ENCODE results near the gene EMC7. TPM values are rescaled to one million over a fixed set of nuclear protein-coding genes. Genes with fewer than 3 reads are reported as not detected.
A peak's percentile ranks its signal among the peaks of the same experiment; 100 is the strongest.

EMC7 gene
- total and polyA plus RNA-seq, 2 of the 13 experiments (the other 11 are each of a cell fraction or from before 2014, with no cell fraction given), result 46.8 to 113 TPM

DNA sequence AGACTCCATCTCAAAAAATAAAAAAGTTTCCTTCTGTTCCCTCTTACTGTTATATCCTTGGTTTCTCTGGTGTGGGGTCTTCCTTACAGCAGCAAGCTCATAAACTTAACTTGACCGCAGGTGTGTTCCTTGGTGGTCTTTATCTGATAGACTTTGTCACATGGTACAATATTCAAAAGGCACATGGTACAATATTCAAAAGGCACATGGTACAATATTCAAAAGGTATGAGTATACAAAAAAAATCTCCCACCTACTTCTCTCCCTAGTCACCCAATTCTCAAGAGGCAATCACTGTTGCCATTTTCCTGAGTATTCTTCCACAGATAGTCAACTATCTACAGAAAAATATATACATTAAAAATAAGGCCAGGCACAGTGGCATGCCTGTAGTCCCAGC is 4.8 kb upstream of the EMC7 start:
- Histone ChIP-seq H3K9me3 (ENCODE audit: low read length) (no peaks in the 10 kb centered on the region), H3K36me3 (replicated peaks in 1 of 2; ENCODE audit: control insufficient read depth in 1 of 2, insufficient read depth in 2 of 2, low read length in 2 of 2) (no peaks in the 10 kb centered on the region), H4K20me1 (ENCODE audit: insufficient read depth, low read length) (no peaks in the 10 kb centered on the region), H3K9ac (ENCODE audit: insufficient read depth, low read depth, low read length) (no peak overlapping the region), H3K27ac (ENCODE audit: extremely low read length, insufficient read depth, low read length) (no peak overlapping the region), H2AFZ (ENCODE audit: low read length) (no peak overlapping the region), H3K27me3 (ENCODE audit: control insufficient read depth in 1 of 2, insufficient read depth in 2 of 2, low read length in 2 of 2) (peaks cover 0 to 1% of the 10 kb centered on the region in 2 experiments; a peak in 1 of 5 replicates), H3K79me2 (ENCODE audit: insufficient read depth, low read length) (peaks cover 7% of the 10 kb centered on the region), H3K4me1 (ENCODE audit: insufficient read depth, low read length) (peaks cover 25% of the 10 kb centered on the region), H3K4me2 (ENCODE audit: low read depth, low read length) (no peak overlapping the region), H3K4me3 (replicated peaks in 1 of 3; ENCODE audit: insufficient read depth in 1 of 3, low read depth in 2 of 3, low read length in 3 of 3) (no peak overlapping the region)
- TF ChIP-seq, protein P1, sequence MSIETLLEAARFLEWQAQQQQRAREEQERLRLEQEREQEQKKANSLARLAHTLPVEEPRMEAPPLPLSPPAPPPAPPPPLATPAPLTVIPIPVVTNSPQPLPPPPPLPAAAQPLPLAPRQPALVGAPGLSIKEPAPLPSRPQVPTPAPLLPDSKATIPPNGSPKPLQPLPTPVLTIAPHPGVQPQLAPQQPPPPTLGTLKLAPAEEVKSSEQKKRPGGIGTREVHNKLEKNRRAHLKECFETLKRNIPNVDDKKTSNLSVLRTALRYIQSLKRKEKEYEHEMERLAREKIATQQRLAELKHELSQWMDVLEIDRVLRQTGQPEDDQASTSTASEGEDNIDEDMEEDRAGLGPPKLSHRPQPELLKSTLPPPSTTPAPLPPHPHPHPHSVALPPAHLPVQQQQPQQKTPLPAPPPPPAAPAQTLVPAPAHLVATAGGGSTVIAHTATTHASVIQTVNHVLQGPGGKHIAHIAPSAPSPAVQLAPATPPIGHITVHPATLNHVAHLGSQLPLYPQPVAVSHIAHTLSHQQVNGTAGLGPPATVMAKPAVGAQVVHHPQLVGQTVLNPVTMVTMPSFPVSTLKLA (IDR thresholded peaks at IDR 0.05), result peak; percentile 86
- TF ChIP-seq, protein P2, sequence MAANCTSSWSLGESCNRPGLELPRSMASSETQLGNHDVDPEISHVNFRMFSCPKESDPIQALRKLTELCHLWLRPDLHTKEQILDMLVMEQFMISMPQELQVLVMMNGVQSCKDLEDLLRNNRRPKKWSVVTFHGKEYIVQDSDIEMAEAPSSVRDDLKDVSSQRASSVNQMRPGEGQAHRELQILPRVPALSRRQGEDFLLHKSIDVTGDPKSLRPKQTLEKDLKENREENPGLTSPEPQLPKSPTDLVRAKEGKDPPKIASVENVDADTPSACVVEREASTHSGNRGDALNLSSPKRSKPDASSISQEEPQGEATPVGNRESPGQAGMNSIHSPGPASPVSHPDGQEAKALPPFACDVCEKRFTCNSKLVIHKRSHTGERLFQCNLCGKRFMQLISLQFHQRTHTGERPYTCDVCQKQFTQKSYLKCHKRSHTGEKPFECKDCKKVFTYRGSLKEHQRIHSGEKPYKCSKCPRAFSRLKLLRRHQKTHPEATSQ (CRISPR knock-in tag; IDR thresholded peaks at IDR 0.05; ENCODE audit: borderline replicate concordance), result no peak
- TF ChIP-seq YY1 (IDR thresholded peaks at IDR 0.05; ENCODE audit: insufficient read depth, insufficient replicate concordance, low read depth, low read length), result no peak
- no peak for ATAC-seq
- ChIA-PET CTCF (ENCODE audit: low intra/inter-chr PET ratio, low total read pairs) (no interaction called here), POLR2A (interaction anchor here (1.0 kb wide), 1 partner anchor 103 kb away, joined by 3 read pairs; the partner anchor contains the start of gene KATNBL1)
- BruUV-seq (replicated peaks), result no TSS peak
- no peak for FAIRE-seq
- intact Hi-C loops (cut with micrococcal nuclease; ENCODE audit: unreplicated experiment) (loop anchor here (10.0 kb wide), 1 partner anchor 238 kb away; the partner anchor contains the start of genes NOP10 and NUTM1), in situ Hi-C loops (cut with HindIII; ENCODE audit: extremely low pct_ligation_motif_present, low pct_unique_long_range_greater_than_20kb) (no loop called here)
- no peak for DNase-seq (ENCODE audit: low spot score)
- WGBS (ENCODE audit: low lambda C conversion rate), result 95% methylated on average over 1 of the region's 1 CpG

Data from HepG2 (cell line).